GM23338 (cell line): Measurements from ENCODE around the gene ACBD5. TPM values are rescaled to one million over a fixed set of nuclear protein-coding genes. Genes with fewer than 3 reads are reported as not detected.

ENCODE experiments used
- ATAC-seq: fragments of 200-7000 bp; cut with Tn5 transposase; 3 replicates; pipeline ENCODE4 v1.9.1; 2020
- DNase-seq: peaks from one replicate; pipeline ENCODE4 v3.0.0-alpha.2; 2015; ENCODE audit warnings: low spot score
- H2AFZ ChIP-seq: fragments of 200-600 bp; sonication (generic); 2 replicates; pipeline ENCODE4 v1.8.0; 2016; ENCODE audit warnings: antibody characterized with exemption, mild to moderate bottlenecking, moderate library complexity
- H3F3A ChIP-seq: fragments of 200-600 bp; sonication (generic); replicated peaks from 2 replicates; pipeline ENCODE4 v1.8.0; 2017; ENCODE audit warnings: antibody characterized with exemption, mixed run types, low read depth
- H3K27ac ChIP-seq: fragments of 200-600 bp; sonication (generic); 2 replicates; pipeline ENCODE4 v1.6.1; 2016; ENCODE audit warnings: low read depth
- H3K27me3 ChIP-seq: fragments of 200-600 bp; sonication (generic); 2 replicates; pipeline ENCODE4 v1.8.0; 2016; ENCODE audit warnings: mild to moderate bottlenecking, mixed run types, moderate library complexity; ENCODE audit not compliant: insufficient read depth
- H3K36me3 ChIP-seq: fragments of 200-600 bp; sonication (generic); 2 replicates; pipeline ENCODE4 v1.8.0; 2016; ENCODE audit warnings: mild to moderate bottlenecking; ENCODE audit not compliant: insufficient read depth
- H3K4me1 ChIP-seq: fragments of 200-600 bp; sonication (generic); 2 replicates; pipeline ENCODE4 v1.8.0; 2016; ENCODE audit warnings: mild to moderate bottlenecking, moderate library complexity; ENCODE audit not compliant: insufficient read depth
- H3K4me2 ChIP-seq: fragments of 200-600 bp; sonication (generic); 2 replicates; pipeline ENCODE4 v1.7.1; 2017; ENCODE audit warnings: mixed run types
- H3K4me3 ChIP-seq: fragments of 200-600 bp; sonication (generic); 2 replicates; pipeline ENCODE4 v1.6.1; 2016; ENCODE audit warnings: mixed run types
- H3K79me2 ChIP-seq: fragments of 200-600 bp; sonication (generic); replicated peaks from 2 replicates; pipeline ENCODE4 v1.8.0; 2017; ENCODE audit warnings: mild to moderate bottlenecking; ENCODE audit not compliant: insufficient read depth
- H3K9me2 ChIP-seq: fragments of 200-600 bp; sonication (generic); 2 replicates; pipeline ENCODE4 v1.8.0; 2017; ENCODE audit not compliant: insufficient read depth
- H4K20me1 ChIP-seq: fragments of 200-600 bp; sonication (generic); replicated peaks from 2 replicates; pipeline ENCODE4 v1.8.0; 2017; ENCODE audit warnings: mild to moderate bottlenecking; ENCODE audit not compliant: insufficient read depth
- H3K27ac Mint-ChIP-seq: 2 replicates; pipeline ENCODE4 v1.8.0; 2020; ENCODE audit warnings: inconsistent platforms, mild to moderate bottlenecking, moderate library complexity, mixed read lengths
- H3K27me3 Mint-ChIP-seq: 3 replicates; pipeline ENCODE4 v1.8.0; 2022; ENCODE audit warnings: low read depth, mild to moderate bottlenecking, moderate library complexity, mixed read lengths, inconsistent platforms; ENCODE audit not compliant: insufficient read depth, poor library complexity
- H3K36me3 Mint-ChIP-seq: 3 replicates; pipeline ENCODE4 v1.8.0; 2021; ENCODE audit warnings: low read depth, mild to moderate bottlenecking, inconsistent platforms, moderate library complexity, mixed read lengths
- H3K4me1 Mint-ChIP-seq: 3 replicates; pipeline ENCODE4 v1.8.0; 2020; ENCODE audit warnings: mild to moderate bottlenecking, inconsistent platforms, mixed read lengths
- H3K4me3 Mint-ChIP-seq: 3 replicates; pipeline ENCODE4 v1.8.0; 2021; ENCODE audit warnings: moderate library complexity, mild to moderate bottlenecking, inconsistent platforms, mixed read lengths
- H3K9me3 Mint-ChIP-seq: 3 replicates; pipeline ENCODE4 v1.8.0; 2020; ENCODE audit warnings: moderate library complexity, mild to moderate bottlenecking, inconsistent platforms, mixed read lengths
- CREB1 ChIP-seq: fragments of 250-450 bp; sonication (Bioruptor Pico); IDR thresholded peaks from 2 replicates; pipeline ENCODE4 v1.5.0; 2020; ENCODE audit warnings: low read depth, mild to moderate bottlenecking, moderate library complexity
- NANOG ChIP-seq: IDR thresholded peaks from 2 replicates; pipeline ENCODE4 v1.6.1; 2016; ENCODE audit warnings: antibody characterized with exemption, borderline replicate concordance
- POLR2AphosphoS5 ChIP-seq: IDR thresholded peaks from 2 replicates; pipeline ENCODE4 v1.6.1; 2016; ENCODE audit warnings: antibody characterized with exemption, low read depth
- ZNF114 ChIP-seq: fragments of 250-450 bp; sonication (Bioruptor Pico); IDR thresholded peaks from 2 replicates; pipeline ENCODE4 v1.5.0; 2020; ENCODE audit warnings: mild to moderate bottlenecking, moderate library complexity
- polyA plus RNA-seq: library from polyadenylated mRNA; unstranded; fragments of >200 nt; fragmentation: Nextera tagmentation; extraction: Ambion mirVana; gene quantifications from 2 replicates; pipeline ENCODE4 v1.2.1, GENCODE V29; 2016
- total RNA-seq: library from RNA; depleted of rRNA; stranded (reverse); fragments of >200 nt; shearing (Covaris generic); gene quantifications from 2 replicates; pipeline ENCODE4 v1.2.3, GENCODE V29; 2014
- TF ChIP-seq, protein P1 (sequence below), 2 experiments: fragments of 200-600 bp in 1 of 2; sonication (generic) in 1 of 2; conservative IDR thresholded peaks; 2 replicates each; pipeline versions ENCODE4 v1.5.1 to v1.6.1; 2016 to 2017; ENCODE audit warnings: antibody characterized with exemption in 2 of 2, low read depth in 2 of 2, mild to moderate bottlenecking in 2 of 2, moderate library complexity in 1 of 2
- TF ChIP-seq, protein P2 (sequence below): IDR thresholded peaks from one replicate; pipeline ENCODE4 v1.6.1; 2018; ENCODE audit warnings: antibody characterized with exemption; ENCODE audit not compliant: unreplicated experiment
- TF ChIP-seq, protein P3 (sequence below): IDR thresholded peaks from 2 replicates; pipeline ENCODE4 v1.6.1; 2016; ENCODE audit warnings: antibody characterized with exemption

The ACBD5 gene
- total and polyA plus RNA-seq, 2 experiments from 2014 or later: 9.8 to 10.1 TPM

DNA sequence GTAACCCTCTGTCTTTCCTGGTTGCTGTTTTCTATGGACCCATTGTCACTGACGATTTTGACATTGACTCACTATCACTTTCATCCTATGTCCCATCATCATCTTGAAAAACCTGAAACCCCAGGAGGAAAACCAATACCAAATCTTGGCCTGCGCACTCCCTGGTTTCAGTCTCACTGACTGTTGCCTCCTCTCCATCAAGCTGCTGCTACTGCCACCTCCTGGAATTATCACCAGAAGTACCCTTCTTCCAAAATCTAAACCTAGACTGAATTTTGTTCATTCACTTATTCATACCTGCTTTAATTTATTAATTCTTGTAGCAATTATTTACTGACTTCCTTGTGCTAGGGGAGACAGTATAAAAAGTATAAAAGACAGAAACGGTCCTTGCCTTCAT is 44.5 kb upstream of the ACBD5 start:
- Histone ChIP-seq H3K27ac (no peak overlapping the region), H3K4me2 (no peak overlapping the region), H2AFZ (peak overlapping the region; percentile 2; the same call in 1 of the 2 replicates), H3K4me1 (no peaks in the 10 kb centered on the region), H3K9me2 (no peaks in the 10 kb centered on the region), H3K79me2 (no peaks in the 10 kb centered on the region), H3K4me3 (no peak overlapping the region), H3K27me3 (no peaks in the 10 kb centered on the region), H3K36me3 (no peaks in the 10 kb centered on the region), H3F3A (no peaks in the 10 kb centered on the region), H4K20me1 (no peaks in the 10 kb centered on the region; the same call in 1 of the 2 replicates)
- Mint-ChIP-seq H3K27me3 (no peaks in the 10 kb centered on the region), H3K36me3 (no peaks in the 10 kb centered on the region), H3K4me1 (peaks cover 2% of the 10 kb centered on the region; the same call in 1 of the 3 replicates), H3K9me3 (no peaks in the 10 kb centered on the region), H3K27ac (no peak overlapping the region; the same call in 1 of the 2 replicates), H3K4me3 (no peak overlapping the region)
- TF ChIP-seq, protein P1, sequence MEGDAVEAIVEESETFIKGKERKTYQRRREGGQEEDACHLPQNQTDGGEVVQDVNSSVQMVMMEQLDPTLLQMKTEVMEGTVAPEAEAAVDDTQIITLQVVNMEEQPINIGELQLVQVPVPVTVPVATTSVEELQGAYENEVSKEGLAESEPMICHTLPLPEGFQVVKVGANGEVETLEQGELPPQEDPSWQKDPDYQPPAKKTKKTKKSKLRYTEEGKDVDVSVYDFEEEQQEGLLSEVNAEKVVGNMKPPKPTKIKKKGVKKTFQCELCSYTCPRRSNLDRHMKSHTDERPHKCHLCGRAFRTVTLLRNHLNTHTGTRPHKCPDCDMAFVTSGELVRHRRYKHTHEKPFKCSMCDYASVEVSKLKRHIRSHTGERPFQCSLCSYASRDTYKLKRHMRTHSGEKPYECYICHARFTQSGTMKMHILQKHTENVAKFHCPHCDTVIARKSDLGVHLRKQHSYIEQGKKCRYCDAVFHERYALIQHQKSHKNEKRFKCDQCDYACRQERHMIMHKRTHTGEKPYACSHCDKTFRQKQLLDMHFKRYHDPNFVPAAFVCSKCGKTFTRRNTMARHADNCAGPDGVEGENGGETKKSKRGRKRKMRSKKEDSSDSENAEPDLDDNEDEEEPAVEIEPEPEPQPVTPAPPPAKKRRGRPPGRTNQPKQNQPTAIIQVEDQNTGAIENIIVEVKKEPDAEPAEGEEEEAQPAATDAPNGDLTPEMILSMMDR (conservative IDR thresholded peaks at IDR 0.05; ENCODE audit: low read depth in 2 of 2): peak; percentile 45 to 73
- no peak for TF ChIP-seq NANOG
- ATAC-seq (peak; percentile 85), DNase-seq (peak; percentile 52)

DNA sequence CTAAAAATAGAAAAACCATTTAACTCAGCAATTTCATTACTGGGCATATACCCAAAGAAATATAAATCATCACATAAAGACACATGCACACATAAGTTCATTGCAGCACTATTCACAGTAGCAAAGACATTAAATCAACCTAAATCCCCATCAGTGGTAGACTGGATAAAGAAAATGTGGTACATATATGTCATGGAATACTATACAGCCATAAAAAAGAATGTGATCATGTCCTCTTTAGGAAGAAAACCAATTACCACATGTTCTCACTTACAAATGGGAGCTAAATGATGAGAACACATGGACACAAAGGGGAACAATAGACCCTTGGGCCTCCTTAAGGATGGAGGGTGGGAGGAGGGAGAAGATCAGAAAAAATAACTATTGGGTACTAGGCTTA is 36.0 kb upstream of the ACBD5 start:
- peaks cover 2% of the 10 kb centered on the region; the same call in 1 of the 3 replicates for H3K9me3 Mint-ChIP-seq
- DNase-seq: no peak
- TF ChIP-seq ZNF114 (CRISPR knock-in tag) (no peak), CREB1 (CRISPR knock-in tag) (no peak), NANOG (no peak), POLR2AphosphoS5 (no peak)
- TF ChIP-seq, protein P2, sequence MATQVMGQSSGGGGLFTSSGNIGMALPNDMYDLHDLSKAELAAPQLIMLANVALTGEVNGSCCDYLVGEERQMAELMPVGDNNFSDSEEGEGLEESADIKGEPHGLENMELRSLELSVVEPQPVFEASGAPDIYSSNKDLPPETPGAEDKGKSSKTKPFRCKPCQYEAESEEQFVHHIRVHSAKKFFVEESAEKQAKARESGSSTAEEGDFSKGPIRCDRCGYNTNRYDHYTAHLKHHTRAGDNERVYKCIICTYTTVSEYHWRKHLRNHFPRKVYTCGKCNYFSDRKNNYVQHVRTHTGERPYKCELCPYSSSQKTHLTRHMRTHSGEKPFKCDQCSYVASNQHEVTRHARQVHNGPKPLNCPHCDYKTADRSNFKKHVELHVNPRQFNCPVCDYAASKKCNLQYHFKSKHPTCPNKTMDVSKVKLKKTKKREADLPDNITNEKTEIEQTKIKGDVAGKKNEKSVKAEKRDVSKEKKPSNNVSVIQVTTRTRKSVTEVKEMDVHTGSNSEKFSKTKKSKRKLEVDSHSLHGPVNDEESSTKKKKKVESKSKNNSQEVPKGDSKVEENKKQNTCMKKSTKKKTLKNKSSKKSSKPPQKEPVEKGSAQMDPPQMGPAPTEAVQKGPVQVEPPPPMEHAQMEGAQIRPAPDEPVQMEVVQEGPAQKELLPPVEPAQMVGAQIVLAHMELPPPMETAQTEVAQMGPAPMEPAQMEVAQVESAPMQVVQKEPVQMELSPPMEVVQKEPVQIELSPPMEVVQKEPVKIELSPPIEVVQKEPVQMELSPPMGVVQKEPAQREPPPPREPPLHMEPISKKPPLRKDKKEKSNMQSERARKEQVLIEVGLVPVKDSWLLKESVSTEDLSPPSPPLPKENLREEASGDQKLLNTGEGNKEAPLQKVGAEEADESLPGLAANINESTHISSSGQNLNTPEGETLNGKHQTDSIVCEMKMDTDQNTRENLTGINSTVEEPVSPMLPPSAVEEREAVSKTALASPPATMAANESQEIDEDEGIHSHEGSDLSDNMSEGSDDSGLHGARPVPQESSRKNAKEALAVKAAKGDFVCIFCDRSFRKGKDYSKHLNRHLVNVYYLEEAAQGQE: no peak
- TF ChIP-seq, protein P1 (conservative IDR thresholded peaks at IDR 0.05; ENCODE audit: low read depth in 2 of 2): no peak
- TF ChIP-seq, protein P3, sequence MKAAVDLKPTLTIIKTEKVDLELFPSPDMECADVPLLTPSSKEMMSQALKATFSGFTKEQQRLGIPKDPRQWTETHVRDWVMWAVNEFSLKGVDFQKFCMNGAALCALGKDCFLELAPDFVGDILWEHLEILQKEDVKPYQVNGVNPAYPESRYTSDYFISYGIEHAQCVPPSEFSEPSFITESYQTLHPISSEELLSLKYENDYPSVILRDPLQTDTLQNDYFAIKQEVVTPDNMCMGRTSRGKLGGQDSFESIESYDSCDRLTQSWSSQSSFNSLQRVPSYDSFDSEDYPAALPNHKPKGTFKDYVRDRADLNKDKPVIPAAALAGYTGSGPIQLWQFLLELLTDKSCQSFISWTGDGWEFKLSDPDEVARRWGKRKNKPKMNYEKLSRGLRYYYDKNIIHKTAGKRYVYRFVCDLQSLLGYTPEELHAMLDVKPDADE: no peak

More for the DNA sequence above, 36.0 kb upstream of the ACBD5 start:
- H4K20me1 ChIP-seq: no peaks in the 10 kb centered on the region
- H3K4me3 ChIP-seq: no peak overlapping the region
- H3K9me2 ChIP-seq: no peaks in the 10 kb centered on the region
- no peak overlapping the region for H3K4me3 Mint-ChIP-seq
- H3K4me1 ChIP-seq: no peaks in the 10 kb centered on the region
- no peaks in the 10 kb centered on the region for H3F3A ChIP-seq
- no peaks in the 10 kb centered on the region for H3K27me3 Mint-ChIP-seq
- H3K27ac Mint-ChIP-seq: no peak overlapping the region
- H3K4me1 Mint-ChIP-seq: peaks cover 2% of the 10 kb centered on the region; the same call in 1 of the 3 replicates
- H2AFZ ChIP-seq: no peak overlapping the region
- no peaks in the 10 kb centered on the region for H3K79me2 ChIP-seq
- H3K27ac ChIP-seq: no peak overlapping the region
- H3K27me3 ChIP-seq: no peaks in the 10 kb centered on the region
- no peaks in the 10 kb centered on the region for H3K36me3 Mint-ChIP-seq
- H3K4me2 ChIP-seq: no peak overlapping the region
- no peak for ATAC-seq
- H3K36me3 ChIP-seq: no peaks in the 10 kb centered on the region
